GM18508 (cell line): ENCODE data around the gene WSB1.
"Not testable (repeated sequence)": the region's sequence is repeated elsewhere in the genome, so short reads cannot be mapped to it uniquely, and the experiment has no call there.

Experiments used
- ATAC-seq: cut with Tn5 transposase; IDR thresholded peaks from one replicate; pipeline ENCODE4 v1.9.1; 2021; ENCODE audit warnings: moderate number of reproducible peaks; ENCODE audit not compliant: insufficient read depth, unreplicated experiment

WSB1 gene

GRCh38 chr17:27310565-27311110 is 16.7 kb downstream of the WSB1 start:
- ATAC-seq, result no peak

- no peak for ATAC-seq
These were observed 19.4 kb downstream of the WSB1 start for GRCh38 chr17:27313301-27313700.

- no peak for ATAC-seq
These were observed 21.4 kb downstream of the WSB1 start for GRCh38 chr17:27315322-27315721.

- ATAC-seq, result no peak
These were observed 22.0 kb downstream of the WSB1 start for GRCh38 chr17:27315796-27316465.

GRCh38 chr17:27318228-27318627 is 24.3 kb downstream of the WSB1 start:
- no peak for ATAC-seq

GRCh38 chr17:27318633-27319032 is 24.7 kb downstream of the WSB1 start:
- no peak for ATAC-seq

- no peak for ATAC-seq
These were observed 25.8 kb downstream of the WSB1 start for GRCh38 chr17:27319541-27320221.

GRCh38 chr17:27320222-27320560 is 26.3 kb downstream of the WSB1 start:
- ATAC-seq, result no peak

- no peak for ATAC-seq
These were observed 27.5 kb downstream of the WSB1 start for GRCh38 chr17:27321372-27321771.

- no peak for ATAC-seq
These were observed 28.1 kb downstream of the WSB1 start for GRCh38 chr17:27322026-27322425.

GRCh38 chr17:27322690-27323508 is 29.0 kb downstream of the WSB1 start:
- ATAC-seq, result no peak

GRCh38 chr17:27323538-27324215 is 29.8 kb downstream of the WSB1 start:
- ATAC-seq, result no peak

GRCh38 chr17:27324771-27325339 is 30.9 kb downstream of the WSB1 start:
- ATAC-seq, result no peak

- no peak for ATAC-seq
These were observed 32.1 kb downstream of the WSB1 start for GRCh38 chr17:27326051-27326450.

GRCh38 chr17:27326585-27326984 is 32.7 kb downstream of the WSB1 start:
- ATAC-seq, result no peak

GRCh38 chr17:27327397-27327796 is 33.5 kb downstream of the WSB1 start:
- no peak for ATAC-seq

- ATAC-seq, result no peak
These were observed 34.0 kb downstream of the WSB1 start for GRCh38 chr17:27327871-27328270.

- ATAC-seq, result not testable (repeated sequence)
These were observed 34.8 kb downstream of the WSB1 start for GRCh38 chr17:27328686-27329085.

- no peak for ATAC-seq
These were observed 35.4 kb downstream of the WSB1 start for GRCh38 chr17:27329146-27329805.

- ATAC-seq, result no peak
These were observed 38.1 kb downstream of the WSB1 start for GRCh38 chr17:27332047-27332393.
